Neural cell (in vitro differentiated cells): Measurements from ENCODE around the gene DPAGT1. TPM values are rescaled to one million over a fixed set of nuclear protein-coding genes. Genes with fewer than 3 reads are reported as not detected.
A peak's percentile ranks its signal among the peaks of the same experiment; 100 is the strongest.

Source experiments
- H2AFZ ChIP-seq: fragments of 200-600, 300-800 bp; sonication (generic), shearing (Covaris generic); 2 replicates; pipeline ENCODE4 v1.6.0; 2014; ENCODE audit warnings: low read depth, mild to moderate bottlenecking, antibody characterized with exemption, low read length, moderate library complexity
- H3F3A ChIP-seq: fragments of 200-600 bp; shearing (Covaris generic); 2 replicates; pipeline ENCODE4 v1.6.1; 2016; ENCODE audit warnings: mild to moderate bottlenecking, moderate library complexity, mixed read lengths, antibody characterized with exemption, low read length; ENCODE audit not compliant: insufficient read depth, poor library complexity, severe bottlenecking
- H3K27ac ChIP-seq: fragments of 200-600, 300-800 bp; sonication (generic), shearing (Covaris generic); 2 replicates; pipeline ENCODE4 v1.5.1; 2014; ENCODE audit warnings: mild to moderate bottlenecking, low read length, moderate library complexity
- H3K27me3 ChIP-seq: fragments of 300-800, 200-600 bp; sonication (generic), shearing (Covaris generic); 2 replicates; pipeline ENCODE4 v1.6.0; 2014; ENCODE audit warnings: mild to moderate bottlenecking, low read depth, low read length, moderate library complexity; ENCODE audit not compliant: insufficient read depth
- H3K36me3 ChIP-seq: fragments of 300-800, 200-600 bp; sonication (generic), shearing (Covaris generic); 2 replicates; pipeline ENCODE4 v1.5.1; 2014; ENCODE audit warnings: mild to moderate bottlenecking, antibody characterized with exemption, low read length, moderate library complexity; ENCODE audit not compliant: insufficient read depth
- H3K4me2 ChIP-seq: fragments of 300-800, 200-600 bp; sonication (generic), shearing (Covaris generic); 2 replicates; pipeline ENCODE4 v1.6.0; 2014; ENCODE audit warnings: mild to moderate bottlenecking, low read length
- H3K4me3 ChIP-seq: fragments of 300-800, 200-600 bp; sonication (generic), shearing (Covaris generic); 2 replicates; pipeline ENCODE4 v1.5.1; 2014; ENCODE audit warnings: mild to moderate bottlenecking, low read length, moderate library complexity
- H3K79me2 ChIP-seq: fragments of 200-600 bp; shearing (Covaris generic); replicated peaks from 2 replicates; pipeline ENCODE4 v1.6.0; 2014; ENCODE audit warnings: mild to moderate bottlenecking, low read length, moderate library complexity; ENCODE audit not compliant: insufficient read depth
- H3K9ac ChIP-seq: fragments of 300-800, 200-600 bp; sonication (generic), shearing (Covaris generic); 2 replicates; pipeline ENCODE4 v1.6.1; 2016; ENCODE audit warnings: mild to moderate bottlenecking, low read length, mixed read lengths
- H3K9me2 ChIP-seq: fragments of 200-600 bp; shearing (Covaris generic); 2 replicates; pipeline ENCODE4 v1.6.1; 2016; ENCODE audit warnings: mild to moderate bottlenecking, low read length, mixed read lengths; ENCODE audit not compliant: insufficient read depth
- H3K9me3 ChIP-seq: fragments of 200-600, 300-800 bp; sonication (generic), shearing (Covaris generic); 2 replicates; pipeline ENCODE4 v1.6.1; 2016; ENCODE audit warnings: mild to moderate bottlenecking, mixed run types, low read length, moderate library complexity, mixed read lengths
- H4K20me1 ChIP-seq: fragments of 200-600 bp; shearing (Covaris generic); 2 replicates; pipeline ENCODE4 v1.6.1; 2016; ENCODE audit warnings: mild to moderate bottlenecking, mixed run types; ENCODE audit not compliant: insufficient read depth
- CTCF ChIP-seq: fragments of 450-650 bp; IDR thresholded peaks from 2 replicates; pipeline ENCODE4 v1.5.1; 2014; ENCODE audit warnings: antibody characterized with exemption, mild to moderate bottlenecking, moderate library complexity; ENCODE audit not compliant: poor library complexity, severe bottlenecking
- EP300 ChIP-seq: fragments of 450-650 bp; conservative IDR thresholded peaks from 2 replicates; pipeline ENCODE4 v1.6.1; 2014; ENCODE audit warnings: antibody characterized with exemption, mild to moderate bottlenecking, moderate library complexity; ENCODE audit not compliant: poor library complexity, severe bottlenecking
- EZH2 ChIP-seq: fragments of 200-600, 300-800 bp; shearing (Covaris generic), sonication (generic); IDR thresholded peaks from 2 replicates; pipeline ENCODE4 v1.6.1; 2014; ENCODE audit warnings: antibody characterized with exemption, low read length, borderline replicate concordance, mild to moderate bottlenecking; ENCODE audit not compliant: insufficient read depth, poor library complexity, severe bottlenecking
- MXI1 ChIP-seq: fragments of 450-650 bp; conservative IDR thresholded peaks from 2 replicates; pipeline ENCODE4 v1.6.1; 2014; ENCODE audit warnings: antibody characterized with exemption, mild to moderate bottlenecking; ENCODE audit not compliant: poor library complexity, severe bottlenecking
- POLR2AphosphoS5 ChIP-seq: IDR thresholded peaks from 2 replicates; pipeline ENCODE4 v1.6.1; 2012
- RAD21 ChIP-seq: fragments of 450-650 bp; conservative IDR thresholded peaks from 2 replicates; pipeline ENCODE4 v1.6.1; 2014; ENCODE audit warnings: antibody characterized with exemption, mild to moderate bottlenecking, moderate library complexity
- REST ChIP-seq: IDR thresholded peaks from 2 replicates; pipeline ENCODE4 v1.6.1; 2012; ENCODE audit warnings: borderline replicate concordance
- SMC3 ChIP-seq: fragments of 450-650 bp; conservative IDR thresholded peaks from 2 replicates; pipeline ENCODE4 v1.6.1; 2014; ENCODE audit warnings: antibody characterized with exemption, mild to moderate bottlenecking, moderate library complexity; ENCODE audit not compliant: poor library complexity
- TAF1 ChIP-seq: IDR thresholded peaks from 2 replicates; pipeline ENCODE4 v1.6.1; 2012; ENCODE audit warnings: low read depth
- polyA plus RNA-seq: library from polyadenylated mRNA; depleted of rRNA; stranded (reverse); fragments of >200 nt; gene quantifications from 2 replicates; pipeline ENCODE4 v1.2.3, GENCODE V29; 2014

DPAGT1 gene
- polyA plus RNA-seq, 1 donor from 2014 or later, result 9.8 TPM

- no peaks in the 10 kb centered on the region for H3K9me2 ChIP-seq
- no peak overlapping the region for H3K9ac ChIP-seq
- H3K79me2 ChIP-seq, result no peaks in the 10 kb centered on the region
- H3K9me3 ChIP-seq, result no peaks in the 10 kb centered on the region
- H2AFZ ChIP-seq, result no peak overlapping the region
- no peaks in the 10 kb centered on the region for H3F3A ChIP-seq
- H3K27ac ChIP-seq, result no peak overlapping the region
- no peaks in the 10 kb centered on the region for H4K20me1 ChIP-seq
- TF ChIP-seq REST, result no peak
- no peak overlapping the region for H3K4me2 ChIP-seq
- H3K4me3 ChIP-seq, result no peak overlapping the region
- no peaks in the 10 kb centered on the region for H3K36me3 ChIP-seq
- H3K27me3 ChIP-seq, result no peaks in the 10 kb centered on the region
Measured at GRCh38 chr11:119077839-119078238, 23.8 kb downstream of the DPAGT1 start.

- Histone ChIP-seq H3K9me2 (no peaks in the 10 kb centered on the region), H3K27me3 (no peaks in the 10 kb centered on the region), H2AFZ (peak within 1 kb of the TSS; percentile 74), H3K4me2 (peak within 1 kb of the TSS; percentile 41), H3K79me2 (peaks cover 20% of the 10 kb centered on the region), H3K36me3 (no peaks in the 10 kb centered on the region), H3K9ac (peak within 1 kb of the TSS; percentile 87), H3K4me3 (peak within 1 kb of the TSS; percentile 86), H3K9me3 (no peaks in the 10 kb centered on the region), H4K20me1 (no peaks in the 10 kb centered on the region), H3K27ac (peak within 1 kb of the TSS; percentile 76), H3F3A (no peaks in the 10 kb centered on the region)
- TF ChIP-seq EZH2 (no peak), REST (peak; percentile 85), EP300 (peak; percentile 75), SMC3 (peak; percentile 47), TAF1 (peak; percentile 88), MXI1 (peak; percentile 95), CTCF (no peak), RAD21 (peak; percentile 45), POLR2AphosphoS5 (peak; percentile 89)
Measured at GRCh38 chr11:119067371-119068222, 34.1 kb downstream of the DPAGT1 start, which contains the start of gene VPS11. Gene VPS11, plus strand, starts transcription at chr11:119067818. Its CDS starts 6 bp downstream, at chr11:119067824.
